CD4-positive, alpha-beta T cell (primary cell): Measurements from ENCODE around the gene KXD1. TPM values are rescaled to one million over a fixed set of nuclear protein-coding genes. Genes with fewer than 3 reads are reported as not detected.

ENCODE experiments used
- ATAC-seq: fragments of 200-7000 bp; cut with Tn5 transposase; one replicate; pipeline ENCODE4 v1.10.0; 2022; ENCODE audit warnings: mild to moderate bottlenecking; ENCODE audit not compliant: poor library complexity
- CTCF ChIA-PET: fragments of 350-600 bp; sonication (Branson Sonifier 250); formaldehyde crosslinking; loops from one replicate; lab custom pipeline; 2021; ENCODE audit warnings: antibody characterized with exemption, inconsistent platforms; lab: Charles Lee
- POLR2A ChIA-PET: fragments of 350-600 bp; sonication (Branson Sonifier 250); formaldehyde crosslinking; loops from one replicate; lab custom pipeline; 2021; ENCODE audit warnings: antibody characterized with exemption, inconsistent platforms; lab: Charles Lee
- DNase-seq, 14 experiments: peaks; one replicate each; pipeline ENCODE4 v3.0.0-alpha.2; 2013 to 2020; ENCODE audit warnings: mixed read lengths in 2 of 14
- H3K27ac ChIP-seq, 2 donors: one replicate each; pipeline versions ENCODE4 v1.5.1 to v1.7.0; 2013; ENCODE audit warnings: low read length in 2 of 2, low read depth in 1 of 2, mild to moderate bottlenecking in 1 of 2
- H3K27me3 ChIP-seq, 2 experiments: 1 replicate in 1 of 2; 2 replicates in 1 of 2; pipeline versions ENCODE4 v1.6.1 to v1.7.0; 2013; ENCODE audit warnings: low read length in 2 of 2, control low read depth in 1 of 2, mild to moderate bottlenecking in 1 of 2, moderate library complexity in 1 of 2; ENCODE audit not compliant: insufficient read depth in 2 of 2, control insufficient read depth in 1 of 2
- H3K36me3 ChIP-seq: one replicate; pipeline ENCODE4 v1.6.1; 2013; ENCODE audit warnings: low read length, control low read depth; ENCODE audit not compliant: insufficient read depth
- H3K4me1 ChIP-seq: one replicate; pipeline ENCODE4 v1.6.1; 2013; ENCODE audit warnings: low read length, control low read depth; ENCODE audit not compliant: insufficient read depth
- H3K4me3 ChIP-seq: one replicate; pipeline ENCODE4 v1.5.1; 2013; ENCODE audit warnings: mild to moderate bottlenecking, low read length, moderate library complexity
- H3K9me3 ChIP-seq, 2 experiments: 1 replicate in 1 of 2; 2 replicates in 1 of 2; pipeline versions ENCODE4 v1.6.1 to v1.7.0; 2013; ENCODE audit warnings: low read length in 2 of 2, mild to moderate bottlenecking in 2 of 2, control low read depth in 1 of 2, moderate library complexity in 1 of 2; ENCODE audit not compliant: control insufficient read depth in 1 of 2, insufficient read depth in 1 of 2
- H3K27ac Mint-ChIP-seq: one replicate; pipeline ENCODE4 v1.8.0; 2020; ENCODE audit warnings: mixed read lengths
- H3K27me3 Mint-ChIP-seq: one replicate; pipeline ENCODE4 v1.8.0; 2021; ENCODE audit warnings: mixed read lengths
- H3K36me3 Mint-ChIP-seq: one replicate; pipeline ENCODE4 v1.8.0; 2021; ENCODE audit warnings: low read depth, mixed read lengths
- H3K4me1 Mint-ChIP-seq: one replicate; pipeline ENCODE4 v1.8.0; 2021; ENCODE audit warnings: low read depth, mixed read lengths
- H3K4me3 Mint-ChIP-seq: one replicate; pipeline ENCODE4 v1.8.0; 2020; ENCODE audit warnings: mild to moderate bottlenecking, mixed read lengths
- H3K9me3 Mint-ChIP-seq: one replicate; pipeline ENCODE4 v1.8.0; 2020; ENCODE audit warnings: mixed read lengths
- intact Hi-C, 2 experiments: fragments of 100-400 bp; cut with DNase I in 1 of 2; cut with micrococcal nuclease in 1 of 2; formaldehyde crosslinking; loops; one replicate each; pipeline versions ENCODE4 v1.15.1 to v1.9.0; 2023 to 2025; cut with DNase I, micrococcal nuclease
- total RNA-seq, 174 experiments: library from RNA in 2 of 174; stranded (reverse) in 2 of 174; gene quantifications; one replicate each; pipeline ENCODE4 v1.2.3 and lab custom pipeline; 2021 to 2026
- TF ChIP-seq, protein P1 (sequence below): fragments of 200-600 bp; IDR thresholded peaks from one replicate; pipeline ENCODE4 v1.8.0; 2022; ENCODE audit warnings: antibody characterized with exemption, mild to moderate bottlenecking

KXD1 gene
- total RNA-seq, 2 experiments from 2014 or later: 64.2 to 66.9 TPM

DNA sequence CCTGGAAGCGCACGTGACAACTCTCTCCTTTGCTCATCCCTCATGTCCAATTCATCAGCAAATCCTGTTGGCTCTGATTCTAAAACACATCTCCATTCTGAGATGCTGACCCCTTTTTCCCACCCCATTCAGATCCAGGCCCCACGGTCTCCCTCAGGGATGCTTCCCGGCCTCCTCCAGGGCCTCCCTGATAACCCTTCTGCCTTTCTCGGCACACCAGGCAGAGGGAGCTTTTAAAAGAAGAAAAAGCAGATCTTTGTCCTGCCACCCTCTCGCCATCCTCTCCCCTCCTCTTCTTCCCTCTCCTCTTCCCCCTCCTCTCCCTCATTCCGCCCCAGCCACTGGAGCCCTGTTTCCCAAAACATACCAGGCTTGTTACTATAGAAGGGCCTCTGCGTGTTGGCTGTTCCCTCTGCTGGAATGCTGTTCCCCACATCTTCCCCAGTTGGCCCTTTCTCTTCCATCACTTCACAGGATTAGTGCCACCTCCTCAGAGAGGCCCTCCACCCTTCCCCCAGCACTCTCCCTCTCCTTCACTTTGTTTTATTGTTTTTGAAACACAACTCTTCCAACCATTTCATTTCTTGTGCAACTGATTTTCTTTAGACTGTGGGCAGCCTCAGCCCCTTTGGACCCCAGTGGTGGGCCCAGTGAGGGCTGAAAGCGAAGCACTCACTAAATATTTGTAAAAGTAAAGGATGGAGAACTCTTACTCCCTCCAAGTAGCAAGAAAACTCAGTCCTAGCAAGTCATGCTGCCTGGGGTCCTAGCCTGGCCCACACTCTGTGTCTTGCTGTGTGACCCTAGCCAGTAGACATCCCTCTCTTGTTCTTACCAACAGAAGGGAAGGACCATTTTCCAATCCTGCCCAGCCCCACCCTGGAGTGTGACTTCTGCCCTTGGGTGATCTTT, 51.4 kb downstream of the KXD1 start:
- H3K4me3 Mint-ChIP-seq: peak overlapping the region; percentile 26
- Histone ChIP-seq H3K4me3 (no peak overlapping the region), H3K27me3 (peaks cover 75 to 85% of the 10 kb centered on the region in 2 experiments), H3K4me1 (peaks cover 55% of the 10 kb centered on the region), H3K27ac (no peak overlapping the region), H3K36me3 (no peaks in the 10 kb centered on the region), H3K9me3 (peaks cover 0 to 38% of the 10 kb centered on the region in 2 experiments)
- peaks cover 30% of the 10 kb centered on the region for H3K4me1 Mint-ChIP-seq
- intact Hi-C loops: no loop called here
- no peaks in the 10 kb centered on the region for H3K9me3 Mint-ChIP-seq
- H3K27ac Mint-ChIP-seq: no peak overlapping the region
- TF ChIP-seq, protein P1, sequence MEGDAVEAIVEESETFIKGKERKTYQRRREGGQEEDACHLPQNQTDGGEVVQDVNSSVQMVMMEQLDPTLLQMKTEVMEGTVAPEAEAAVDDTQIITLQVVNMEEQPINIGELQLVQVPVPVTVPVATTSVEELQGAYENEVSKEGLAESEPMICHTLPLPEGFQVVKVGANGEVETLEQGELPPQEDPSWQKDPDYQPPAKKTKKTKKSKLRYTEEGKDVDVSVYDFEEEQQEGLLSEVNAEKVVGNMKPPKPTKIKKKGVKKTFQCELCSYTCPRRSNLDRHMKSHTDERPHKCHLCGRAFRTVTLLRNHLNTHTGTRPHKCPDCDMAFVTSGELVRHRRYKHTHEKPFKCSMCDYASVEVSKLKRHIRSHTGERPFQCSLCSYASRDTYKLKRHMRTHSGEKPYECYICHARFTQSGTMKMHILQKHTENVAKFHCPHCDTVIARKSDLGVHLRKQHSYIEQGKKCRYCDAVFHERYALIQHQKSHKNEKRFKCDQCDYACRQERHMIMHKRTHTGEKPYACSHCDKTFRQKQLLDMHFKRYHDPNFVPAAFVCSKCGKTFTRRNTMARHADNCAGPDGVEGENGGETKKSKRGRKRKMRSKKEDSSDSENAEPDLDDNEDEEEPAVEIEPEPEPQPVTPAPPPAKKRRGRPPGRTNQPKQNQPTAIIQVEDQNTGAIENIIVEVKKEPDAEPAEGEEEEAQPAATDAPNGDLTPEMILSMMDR: no peak
- no peaks in the 10 kb centered on the region for H3K36me3 Mint-ChIP-seq
- DNase-seq: no peak
- H3K27me3 Mint-ChIP-seq: peaks cover 75% of the 10 kb centered on the region
- no peak for ATAC-seq
- POLR2A ChIA-PET: no interaction called here
- CTCF ChIA-PET: interaction anchor here (1.4 kb wide), 1 partner anchor 15 kb away, joined by 6 read pairs; no protein-coding TSS in a partner anchor

DNA sequence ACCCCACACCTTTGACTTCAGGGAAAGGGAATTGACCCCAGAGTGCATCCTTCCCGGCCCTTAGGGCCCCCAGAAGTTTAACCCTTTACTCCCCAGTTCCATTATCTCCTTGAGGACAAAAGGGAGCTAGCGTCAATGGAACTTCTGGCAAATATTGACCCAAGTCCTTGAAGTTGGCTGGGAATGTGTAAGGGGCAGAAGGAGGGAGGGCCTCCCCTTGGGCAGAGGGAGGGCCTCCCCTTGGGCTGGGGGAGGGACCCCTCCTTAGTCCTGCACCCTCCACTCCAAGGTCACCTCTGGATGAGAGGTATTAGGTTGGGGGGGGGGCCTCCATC, 52.0 kb downstream of the KXD1 start:
- H3K4me1 ChIP-seq: peaks cover 48% of the 10 kb centered on the region
- peaks cover 76% of the 10 kb centered on the region for H3K27me3 Mint-ChIP-seq
- H3K9me3 Mint-ChIP-seq: no peaks in the 10 kb centered on the region
- H3K36me3 ChIP-seq: no peaks in the 10 kb centered on the region
- intact Hi-C loops: no loop called here
- H3K4me3 ChIP-seq: no peak overlapping the region
- TF ChIP-seq, protein P1: no peak
- H3K27ac Mint-ChIP-seq: no peak overlapping the region
- ChIA-PET CTCF (interaction anchor here (1.4 kb wide), 1 partner anchor 15 kb away, joined by 6 read pairs; no protein-coding TSS in a partner anchor), POLR2A (no interaction called here)
- peaks cover 75 to 85% of the 10 kb centered on the region in 2 experiments for H3K27me3 ChIP-seq
- no peak overlapping the region for H3K27ac ChIP-seq
- no peaks in the 10 kb centered on the region for H3K36me3 Mint-ChIP-seq
- DNase-seq (no peak), ATAC-seq (no peak)
- peaks cover 0 to 38% of the 10 kb centered on the region in 2 experiments for H3K9me3 ChIP-seq
- H3K4me1 Mint-ChIP-seq: peaks cover 30% of the 10 kb centered on the region
- peak overlapping the region; percentile 26 for H3K4me3 Mint-ChIP-seq

DNA sequence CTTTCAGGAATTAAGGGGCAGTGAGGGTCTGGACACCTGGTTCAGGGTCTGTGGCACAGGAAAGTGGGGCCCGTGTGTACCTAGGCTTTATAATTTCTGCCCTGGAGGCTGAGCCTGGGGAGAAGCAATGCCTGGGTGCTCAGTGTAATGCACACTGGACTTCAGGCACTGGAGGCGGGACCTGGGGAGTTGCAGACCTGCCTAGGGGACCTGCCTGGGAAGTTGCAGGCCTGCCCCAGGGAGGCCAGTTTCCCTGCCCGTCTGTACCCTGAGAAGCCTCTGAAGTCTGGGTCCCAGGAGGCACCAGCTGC, 52.5 kb downstream of the KXD1 start:
- H3K9me3 Mint-ChIP-seq: no peaks in the 10 kb centered on the region
- Histone ChIP-seq H3K9me3 (peaks cover 0 to 33% of the 10 kb centered on the region in 2 experiments), H3K36me3 (no peaks in the 10 kb centered on the region), H3K4me3 (no peak overlapping the region), H3K27ac (no peak overlapping the region), H3K4me1 (peaks cover 48% of the 10 kb centered on the region), H3K27me3 (peaks cover 72 to 82% of the 10 kb centered on the region in 2 experiments)
- TF ChIP-seq, protein P1: no peak
- ChIA-PET POLR2A (no interaction called here), CTCF (interaction anchor here (1.4 kb wide), 1 partner anchor 16 kb away, joined by 6 read pairs; no protein-coding TSS in a partner anchor)
- no peak overlapping the region for H3K4me3 Mint-ChIP-seq
- intact Hi-C loops: no loop called here
- no peak overlapping the region for H3K27ac Mint-ChIP-seq
- H3K4me1 Mint-ChIP-seq: peaks cover 30% of the 10 kb centered on the region
- no peak for ATAC-seq
- no peak for DNase-seq
- H3K27me3 Mint-ChIP-seq: peaks cover 76% of the 10 kb centered on the region
- H3K36me3 Mint-ChIP-seq: no peaks in the 10 kb centered on the region
